ENCODE results near the gene VSNL1. TPM values are rescaled to one million over a fixed set of nuclear protein-coding genes. Genes with fewer than 3 reads are reported as not detected.

VSNL1 gene
- total RNA-seq, 4 donors from 2014 or later = not detected

DNA sequence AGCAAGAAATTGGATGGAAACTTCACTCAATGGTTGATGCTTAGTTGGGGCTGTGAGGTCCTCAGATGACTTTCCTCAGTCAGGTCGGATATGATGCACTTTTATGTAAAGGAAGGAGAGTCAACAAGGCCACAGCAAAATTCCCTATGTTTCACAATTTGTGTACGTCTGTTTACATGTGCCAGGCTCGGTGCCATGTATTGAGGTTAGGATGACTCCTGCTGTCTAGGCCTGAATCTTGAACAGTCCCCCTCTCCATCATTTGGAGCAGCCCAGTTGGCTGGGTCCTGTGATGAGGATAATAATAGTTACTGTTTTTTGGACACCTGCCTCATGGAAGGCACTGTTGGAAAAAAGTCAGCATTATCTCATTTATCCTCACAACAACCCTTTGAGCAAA is 43.1 kb downstream of the VSNL1 start:
- TF ChIP-seq, protein P1, sequence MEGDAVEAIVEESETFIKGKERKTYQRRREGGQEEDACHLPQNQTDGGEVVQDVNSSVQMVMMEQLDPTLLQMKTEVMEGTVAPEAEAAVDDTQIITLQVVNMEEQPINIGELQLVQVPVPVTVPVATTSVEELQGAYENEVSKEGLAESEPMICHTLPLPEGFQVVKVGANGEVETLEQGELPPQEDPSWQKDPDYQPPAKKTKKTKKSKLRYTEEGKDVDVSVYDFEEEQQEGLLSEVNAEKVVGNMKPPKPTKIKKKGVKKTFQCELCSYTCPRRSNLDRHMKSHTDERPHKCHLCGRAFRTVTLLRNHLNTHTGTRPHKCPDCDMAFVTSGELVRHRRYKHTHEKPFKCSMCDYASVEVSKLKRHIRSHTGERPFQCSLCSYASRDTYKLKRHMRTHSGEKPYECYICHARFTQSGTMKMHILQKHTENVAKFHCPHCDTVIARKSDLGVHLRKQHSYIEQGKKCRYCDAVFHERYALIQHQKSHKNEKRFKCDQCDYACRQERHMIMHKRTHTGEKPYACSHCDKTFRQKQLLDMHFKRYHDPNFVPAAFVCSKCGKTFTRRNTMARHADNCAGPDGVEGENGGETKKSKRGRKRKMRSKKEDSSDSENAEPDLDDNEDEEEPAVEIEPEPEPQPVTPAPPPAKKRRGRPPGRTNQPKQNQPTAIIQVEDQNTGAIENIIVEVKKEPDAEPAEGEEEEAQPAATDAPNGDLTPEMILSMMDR (IDR thresholded peaks at IDR 0.05; ENCODE audit: low read depth) = no peak

DNA sequence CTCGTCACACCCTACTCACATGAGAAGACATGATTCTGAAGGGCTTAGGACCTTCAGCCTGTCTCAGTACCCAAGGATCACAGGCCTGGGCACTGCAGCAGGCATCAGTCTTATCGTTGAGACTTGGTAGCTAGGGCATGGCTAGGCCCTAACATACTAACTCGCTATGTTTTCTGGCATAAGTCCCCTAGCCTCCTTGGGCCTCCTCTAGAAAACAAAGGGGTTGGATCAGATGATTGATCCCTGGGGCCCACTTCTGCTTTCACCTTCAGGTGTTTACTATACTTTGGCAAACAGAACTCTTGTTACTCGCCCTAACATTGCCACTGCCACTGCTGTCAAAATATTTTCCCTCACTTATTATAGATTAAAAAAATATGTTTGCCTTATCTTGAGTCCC is 44.2 kb downstream of the VSNL1 start:
- TF ChIP-seq, protein P1 (IDR thresholded peaks at IDR 0.05; ENCODE audit: low read depth) = no peak

GRCh38 chr2:17587469-17587868 is 47.0 kb downstream of the VSNL1 start:
- TF ChIP-seq, protein P1 (IDR thresholded peaks at IDR 0.05; ENCODE audit: low read depth) = no peak

DNA sequence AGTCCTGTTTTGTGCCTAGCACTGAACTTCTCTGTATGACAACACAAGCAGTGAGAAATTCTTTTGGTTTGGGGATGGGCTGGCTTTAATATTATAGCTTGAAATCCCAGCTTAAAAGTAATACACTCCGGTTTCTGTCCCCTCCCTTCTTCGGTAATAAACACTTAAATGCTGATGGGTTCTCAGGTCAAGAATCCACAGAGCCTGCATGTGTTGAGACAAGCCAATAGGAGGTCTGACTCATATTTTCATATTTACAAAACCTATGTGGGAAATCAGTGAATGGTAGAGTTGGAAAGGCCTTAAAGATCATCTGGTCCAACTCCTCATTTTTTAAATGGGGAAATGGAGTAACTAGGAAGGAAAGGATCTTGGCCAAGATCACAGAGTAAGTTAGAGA is 47.5 kb downstream of the VSNL1 start:
- TF ChIP-seq, protein P1 (IDR thresholded peaks at IDR 0.05; ENCODE audit: low read depth) = no peak

DNA sequence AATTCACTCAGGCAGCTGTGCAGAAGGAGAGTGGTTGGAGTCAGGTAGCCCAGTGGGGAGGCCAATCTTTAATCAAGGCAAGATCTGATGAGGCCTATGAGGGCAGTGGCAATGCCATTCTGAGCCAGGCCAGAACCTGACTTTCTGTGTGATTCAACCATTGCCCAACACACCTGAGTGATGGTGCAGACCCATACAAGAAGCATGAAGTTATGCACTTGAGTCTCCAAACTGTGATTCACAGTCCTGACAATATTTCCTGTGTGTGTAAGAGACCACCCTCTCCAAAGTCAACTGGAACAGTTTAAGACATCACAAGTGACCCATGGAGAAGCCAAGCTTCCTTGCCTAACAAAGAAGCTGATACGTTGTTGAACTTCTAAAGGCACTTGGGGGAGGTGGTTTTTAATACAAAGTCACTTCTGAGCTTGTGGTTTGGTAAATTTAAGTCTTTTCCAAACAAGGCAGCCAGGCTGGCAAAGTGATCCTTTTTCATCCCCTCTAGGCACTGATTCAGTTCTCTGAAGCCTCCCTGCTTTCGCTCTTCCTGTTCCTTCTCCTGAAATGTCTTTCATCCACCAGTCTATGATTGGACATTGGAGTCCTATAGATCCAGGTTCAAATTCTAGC is 49.0 kb downstream of the VSNL1 start:
- TF ChIP-seq, protein P1 (IDR thresholded peaks at IDR 0.05; ENCODE audit: low read depth) = no peak

DNA sequence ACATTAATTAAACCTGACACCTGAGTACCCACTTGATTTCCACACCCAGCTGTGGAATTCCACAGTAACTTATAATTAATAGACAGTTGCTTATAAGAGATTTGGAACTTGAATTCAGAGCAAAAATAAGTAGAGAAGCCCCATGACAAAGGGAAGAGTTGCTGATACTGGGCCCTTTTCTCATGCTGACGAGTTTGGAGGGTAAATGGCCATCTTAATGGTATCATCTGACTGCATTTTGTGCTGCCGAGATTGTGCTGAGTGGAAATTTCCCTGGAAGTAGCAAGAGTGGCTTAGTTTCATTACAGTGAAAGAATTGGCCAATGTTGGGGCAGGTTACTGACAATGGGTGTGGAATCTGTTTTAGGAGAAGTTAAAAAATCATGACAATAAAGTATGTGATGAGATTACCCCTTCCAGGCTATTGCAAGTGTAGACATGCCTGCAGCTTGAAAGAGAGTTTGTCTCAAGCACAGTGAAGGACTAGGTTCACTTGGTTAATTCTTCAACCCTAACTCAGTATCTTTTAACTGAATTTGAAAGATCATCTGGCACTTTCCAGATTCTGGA is 49.9 kb downstream of the VSNL1 start:
- TF ChIP-seq, protein P1 (IDR thresholded peaks at IDR 0.05; ENCODE audit: low read depth) = no peak

- TF ChIP-seq, protein P1 (IDR thresholded peaks at IDR 0.05; ENCODE audit: low read depth) = no peak
Observed at GRCh38 chr2:17591846-17592245, 51.4 kb downstream of the VSNL1 start.
